HepG2 (cell line): ENCODE results near the gene UBTD1. TPM values are rescaled to one million over a fixed set of nuclear protein-coding genes. Genes with fewer than 3 reads are reported as not detected.
"Not testable (repeated sequence)": the region's sequence is repeated elsewhere in the genome, so short reads cannot be mapped to it uniquely, and the experiment has no call there.

Source experiments
- ATAC-seq: fragments of 200-7000 bp; cut with Tn5 transposase; 3 replicates; pipeline ENCODE4 v1.9.1; 2020; ENCODE audit warnings: mild to moderate bottlenecking, moderate library complexity
- BruUV-seq: library from RNA; stranded (reverse); fragments of 400-500 nt; replicated peaks from 2 replicates; lab custom pipeline; 2021; lab: Mats Ljungman, UMichigan
- CTCF ChIA-PET: fragments of 300-600 bp; formaldehyde crosslinking; extraction: SDS; loops from one replicate; lab custom pipeline; 2021; ENCODE audit warnings: low total read pairs, inconsistent platforms, low intra/inter-chr PET ratio; lab: Yijun Ruan, JAX
- POLR2A ChIA-PET: fragments of 350-600 bp; sonication (Branson Sonifier 250); formaldehyde crosslinking; loops from one replicate; lab custom pipeline; 2020; ENCODE audit warnings: antibody characterized with exemption, inconsistent platforms; lab: Yijun Ruan, JAX
- DNase-seq: peaks from one replicate; pipeline ENCODE4 v3.0.0-alpha.2; 2015; ENCODE audit warnings: low spot score
- FAIRE-seq: peaks from 3 replicates; lab custom pipeline; 2011; peaks lifted over from hg19 to GRCh38; lab: Jason Lieb, UNC
- H2AFZ ChIP-seq: one replicate; pipeline ENCODE4 v1.6.1; 2011; ENCODE audit warnings: low read length, inconsistent platforms
- H3K27ac ChIP-seq: fragments of 300-600 bp; 3 replicates; pipeline ENCODE4 v1.8.0; 2011; ENCODE audit warnings: mixed run types, mild to moderate bottlenecking, mixed read lengths, low read length, inconsistent platforms; ENCODE audit not compliant: insufficient read depth; ENCODE audit errors: extremely low read length
- H3K27me3 ChIP-seq, 2 experiments: fragments of 200-600 bp in 1 of 2; 2 replicates in 1 of 2; 3 replicates in 1 of 2; pipeline versions ENCODE4 v1.6.0 to v1.8.0; 2011; ENCODE audit warnings: low read length in 2 of 2, mild to moderate bottlenecking in 2 of 2, moderate library complexity in 2 of 2, inconsistent platforms in 1 of 2; ENCODE audit not compliant: insufficient read depth in 2 of 2, control insufficient read depth in 1 of 2
- H3K36me3 ChIP-seq, 2 experiments: fragments of 200-600 bp in 1 of 2; replicated peaks in 1 of 2; 2 replicates in 1 of 2; 3 replicates in 1 of 2; pipeline versions ENCODE4 v1.5.1 to v1.8.0; 2011; ENCODE audit warnings: low read length in 2 of 2, inconsistent platforms in 1 of 2; ENCODE audit not compliant: insufficient read depth in 2 of 2, control insufficient read depth in 1 of 2
- H3K4me1 ChIP-seq: 2 replicates; pipeline ENCODE4 v1.5.1; 2012; ENCODE audit warnings: low read length, inconsistent platforms; ENCODE audit not compliant: insufficient read depth
- H3K4me2 ChIP-seq: 2 replicates; pipeline ENCODE4 v1.6.0; 2011; ENCODE audit warnings: low read depth, low read length, inconsistent platforms
- H3K4me3 ChIP-seq, 3 experiments: fragments of 200-600 bp in 1 of 3; sonication (generic), shearing (Covaris generic) in 1 of 3; replicated peaks in 1 of 3; 2 replicates each; pipeline ENCODE4 v1.5.1; 2011 to 2016; ENCODE audit warnings: low read length in 3 of 3, inconsistent platforms in 2 of 3, low read depth in 2 of 3, mild to moderate bottlenecking in 2 of 3, control low read depth in 1 of 3, mixed read lengths in 1 of 3; ENCODE audit not compliant: insufficient read depth in 1 of 3
- H3K79me2 ChIP-seq: one replicate; pipeline ENCODE4 v1.6.1; 2011; ENCODE audit warnings: low read length, inconsistent platforms; ENCODE audit not compliant: insufficient read depth
- H3K9ac ChIP-seq: 2 replicates; pipeline ENCODE4 v1.6.0; 2011; ENCODE audit warnings: mild to moderate bottlenecking, low read depth, low read length, inconsistent platforms; ENCODE audit not compliant: insufficient read depth
- H3K9me3 ChIP-seq: 2 replicates; pipeline ENCODE4 v1.5.1; 2012; ENCODE audit warnings: mild to moderate bottlenecking, low read length
- H4K20me1 ChIP-seq: 2 replicates; pipeline ENCODE4 v1.6.0; 2011; ENCODE audit warnings: inconsistent platforms, mild to moderate bottlenecking, low read length, moderate library complexity; ENCODE audit not compliant: insufficient read depth
- BRD4 ChIP-seq: sonication (generic); formaldehyde crosslinking; IDR thresholded peaks from 2 replicates; pipeline ENCODE4 v1.4.0; 2020; ENCODE audit warnings: missing genetic modification reagents
- CEBPB ChIP-seq: IDR thresholded peaks from 2 replicates; pipeline ENCODE4 v1.6.1; 2011; ENCODE audit warnings: low read depth, low read length, improper control_type of control experiment, borderline replicate concordance
- CEBPG ChIP-seq: IDR thresholded peaks from 2 replicates; pipeline ENCODE4 v1.6.1; 2016
- HDAC1 ChIP-seq: sonication (generic); formaldehyde crosslinking; IDR thresholded peaks from 2 replicates; pipeline ENCODE4 v1.5.1; 2020; ENCODE audit warnings: mild to moderate bottlenecking, missing genetic modification reagents
- HNF4A ChIP-seq: sonication (generic); formaldehyde crosslinking; IDR thresholded peaks from 2 replicates; pipeline ENCODE4 v1.4.0; 2020; ENCODE audit warnings: missing genetic modification reagents
- KAT8 ChIP-seq: IDR thresholded peaks from 2 replicates; pipeline ENCODE4 v1.6.1; 2016; ENCODE audit warnings: missing genetic modification reagents, missing compliant biosample characterization
- KDM2A ChIP-seq: sonication (generic); formaldehyde crosslinking; IDR thresholded peaks from 2 replicates; pipeline ENCODE4 v1.4.0; 2020; ENCODE audit warnings: low read depth, missing genetic modification reagents, borderline replicate concordance
- KMT2A ChIP-seq: sonication (generic); formaldehyde crosslinking; IDR thresholded peaks from 2 replicates; pipeline ENCODE4 v1.4.0; 2020; ENCODE audit warnings: missing genetic modification reagents
- PHF8 ChIP-seq: sonication (generic); formaldehyde crosslinking; IDR thresholded peaks from 2 replicates; pipeline ENCODE4 v1.5.0; 2020; ENCODE audit warnings: missing genetic modification reagents
- PITX1 ChIP-seq: sonication (generic); formaldehyde crosslinking; IDR thresholded peaks from 2 replicates; pipeline ENCODE4 v1.5.1; 2020; ENCODE audit warnings: mild to moderate bottlenecking, missing genetic modification reagents
- RFXAP ChIP-seq: sonication (generic); formaldehyde crosslinking; IDR thresholded peaks from 2 replicates; pipeline ENCODE4 v1.4.0; 2020; ENCODE audit warnings: missing genetic modification reagents, borderline replicate concordance
- SALL1 ChIP-seq: sonication (generic); formaldehyde crosslinking; IDR thresholded peaks from 2 replicates; pipeline ENCODE4 v1.8.0; 2022; ENCODE audit warnings: mild to moderate bottlenecking, missing genetic modification reagents
- SAP130 ChIP-seq: IDR thresholded peaks from 2 replicates; pipeline ENCODE4 v1.6.1; 2016; ENCODE audit warnings: low read depth
- YEATS4 ChIP-seq: sonication (generic); formaldehyde crosslinking; IDR thresholded peaks from 2 replicates; pipeline ENCODE4 v1.4.0; 2020; ENCODE audit warnings: missing genetic modification reagents, borderline replicate concordance
- ZFX ChIP-seq: sonication (generic); formaldehyde crosslinking; IDR thresholded peaks from 2 replicates; pipeline ENCODE4 v1.4.0; 2020; ENCODE audit warnings: mild to moderate bottlenecking, low read depth, missing genetic modification reagents, moderate library complexity
- ZNF232 ChIP-seq: sonication (generic); formaldehyde crosslinking; IDR thresholded peaks from 2 replicates; pipeline ENCODE4 v1.4.0; 2020; ENCODE audit warnings: missing genetic modification reagents, borderline replicate concordance
- ZNF777 ChIP-seq: sonication (generic); formaldehyde crosslinking; IDR thresholded peaks from 2 replicates; pipeline ENCODE4 v1.4.0; 2020; ENCODE audit warnings: missing genetic modification reagents
- WGBS: methylation state at CpG from one replicate; pipeline ENCODE4 v1.1.6; 2017; ENCODE audit warnings: low lambda C conversion rate; 5-methylcytosine and 5-hydroxymethylcytosine counted together
- in situ Hi-C: cut with HindIII; loops from 2 replicates; pipeline ENCODE4 v1.10.0; 2017; ENCODE audit warnings: low pct_unique_long_range_greater_than_20kb; ENCODE audit not compliant: extremely low pct_ligation_motif_present
- intact Hi-C: fragments of 100-400 bp; cut with micrococcal nuclease; formaldehyde crosslinking; loops from one replicate; pipeline ENCODE4 v1.10.0; 2022; ENCODE audit not compliant: unreplicated experiment
- polyA plus RNA-seq, 8 experiments: library from polyadenylated mRNA; depleted of rRNA in 3 of 8; stranded (reverse) in 7 of 8; unstranded in 1 of 8; fragments of >200 nt; fragmentation: Illumina TruSeq in 4 of 8; extraction: Trizol in 4 of 8; gene quantifications; 2 replicates each; pipeline versions ENCODE4 v1.2.1 to v1.2.3, GENCODE V29; 2011 to 2016; ENCODE audit warnings: low read depth in 4 of 8, missing spikeins in 1 of 8, mixed read lengths in 1 of 8; ENCODE audit not compliant: insufficient read depth in 1 of 8
- total RNA-seq, 5 experiments: library from RNA; depleted of rRNA; stranded (reverse); fragments of >200 nt; fragmentation: Illumina TruSeq; extraction: Trizol; gene quantifications; 2 replicates each; pipeline ENCODE4 v1.2.3, GENCODE V29; 2016; ENCODE audit warnings: low read depth in 1 of 5
- TF ChIP-seq, protein P1 (sequence below), 2 experiments: fragments of 450-650 bp in 1 of 2; sonication (generic) in 1 of 2; formaldehyde crosslinking; IDR thresholded peaks; 2 replicates each; pipeline versions ENCODE4 v1.5.0 to v1.8.0; 2020 to 2022; ENCODE audit warnings: mild to moderate bottlenecking in 1 of 2, missing genetic modification reagents in 1 of 2
- TF ChIP-seq, protein P2 (sequence below): sonication (generic); formaldehyde crosslinking; IDR thresholded peaks from 2 replicates; pipeline ENCODE4 v1.4.0; 2020; ENCODE audit warnings: missing genetic modification reagents
- TF ChIP-seq, protein P3 (sequence below): sonication (generic); formaldehyde crosslinking; IDR thresholded peaks from 2 replicates; pipeline ENCODE4 v1.4.0; 2020; ENCODE audit warnings: mild to moderate bottlenecking, missing genetic modification reagents

UBTD1 gene
- total and polyA plus RNA-seq, 2 of the 13 experiments (the other 11 are each of a cell fraction or from before 2014, with no cell fraction given): 7.9 to 10.0 TPM

DNA sequence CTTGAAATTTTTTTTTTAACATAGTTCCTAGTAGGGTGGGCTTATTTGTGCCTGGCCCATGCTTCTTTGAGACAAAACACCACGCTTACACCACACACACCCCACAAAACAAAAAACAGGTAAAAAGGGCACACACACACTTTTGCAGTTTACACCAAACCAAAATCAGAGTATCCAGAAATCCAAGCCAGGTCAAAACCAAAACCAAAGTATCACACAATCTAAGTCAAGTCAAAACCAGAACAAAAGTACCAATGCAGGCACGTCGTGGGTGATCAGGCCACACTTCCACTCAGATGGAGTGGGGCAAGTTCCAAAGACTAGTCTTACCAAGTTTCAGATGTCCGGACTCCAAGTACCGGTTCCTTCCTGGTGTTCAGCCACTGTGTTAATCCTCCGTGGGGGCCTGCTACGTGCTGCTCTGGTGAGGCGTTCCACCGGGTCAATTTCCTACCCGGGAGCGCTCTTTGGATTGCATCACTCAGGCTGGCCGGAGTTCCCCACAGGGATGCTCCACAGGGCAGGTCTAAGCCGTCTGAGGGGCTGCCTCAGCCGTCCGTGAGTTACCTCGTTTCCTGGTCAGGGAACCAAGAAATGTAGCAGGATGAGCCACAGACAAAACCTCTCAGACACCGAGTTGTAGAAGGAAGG lies 62.1 kb downstream of the UBTD1 start:
- WGBS: 19% methylated on average over 12 of the region's 17 CpGs
- H3K9me3 ChIP-seq, POLR2A ChIA-PET, CTCF ChIA-PET, FAIRE-seq, H3K27ac ChIP-seq, H3K79me2 ChIP-seq, H2AFZ ChIP-seq, intact Hi-C loops, in situ Hi-C loops, H3K36me3 ChIP-seq, H4K20me1 ChIP-seq, H3K27me3 ChIP-seq: not testable (repeated sequence)
- peaks cover 15% of the 10 kb centered on the region; the same call in 1 of the 2 replicates for H3K4me1 ChIP-seq
- H3K9ac ChIP-seq: peak overlapping the region; percentile 52; the same call in 1 of the 2 replicates
- BruUV-seq: TSS peak; percentile 88
- H3K4me2 ChIP-seq: peak overlapping the region; percentile 62
- DNase-seq: peak; percentile 27
- peak; percentile 80 for ATAC-seq
- H3K4me3 ChIP-seq: peak overlapping the region; percentile 52 to 66 (median 55); a peak in 5 of 6 replicates
- TF ChIP-seq CEBPG (CRISPR knock-in tag) (peak; percentile 91), SALL1 (CRISPR knock-in tag) (peak; percentile 36; the same call in 1 of the 2 replicates), HDAC1 (CRISPR knock-in tag) (peak; percentile 53), KMT2A (CRISPR knock-in tag) (peak; percentile 45; the same call in 1 of the 2 replicates), PHF8 (peak; percentile 26; the same call in 1 of the 2 replicates), RFXAP (CRISPR knock-in tag) (peak; percentile 30; the same call in 1 of the 2 replicates), BRD4 (CRISPR knock-in tag) (peak; percentile 45; the same call in 1 of the 2 replicates), YEATS4 (peak; percentile 65; the same call in 1 of the 2 replicates), SAP130 (peak; percentile 34; the same call in 1 of the 2 replicates), CEBPB (peak; percentile 93), ZNF777 (CRISPR knock-in tag) (peak; percentile 83), PITX1 (CRISPR knock-in tag) (peak; percentile 69), ZFX (CRISPR knock-in tag) (peak; percentile 44; the same call in 1 of the 2 replicates), KDM2A (CRISPR knock-in tag) (0 out of 2 replicates have a peak, but pooled peaks have one; percentile 19), ZNF232 (CRISPR knock-in tag) (peak; percentile 54; the same call in 1 of the 2 replicates), KAT8 (CRISPR knock-in tag) (0 out of 2 replicates have a peak, but pooled peaks have one; percentile 16), HNF4A (CRISPR knock-in tag) (0 out of 2 replicates have a peak, but pooled peaks have one; percentile 26)
- TF ChIP-seq, protein P1, sequence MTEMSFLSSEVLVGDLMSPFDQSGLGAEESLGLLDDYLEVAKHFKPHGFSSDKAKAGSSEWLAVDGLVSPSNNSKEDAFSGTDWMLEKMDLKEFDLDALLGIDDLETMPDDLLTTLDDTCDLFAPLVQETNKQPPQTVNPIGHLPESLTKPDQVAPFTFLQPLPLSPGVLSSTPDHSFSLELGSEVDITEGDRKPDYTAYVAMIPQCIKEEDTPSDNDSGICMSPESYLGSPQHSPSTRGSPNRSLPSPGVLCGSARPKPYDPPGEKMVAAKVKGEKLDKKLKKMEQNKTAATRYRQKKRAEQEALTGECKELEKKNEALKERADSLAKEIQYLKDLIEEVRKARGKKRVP (CRISPR knock-in tag; IDR thresholded peaks at IDR 0.05): peak in 1 of 2 experiments; percentile 96; a peak in 2 of 4 replicates
- TF ChIP-seq, protein P2, sequence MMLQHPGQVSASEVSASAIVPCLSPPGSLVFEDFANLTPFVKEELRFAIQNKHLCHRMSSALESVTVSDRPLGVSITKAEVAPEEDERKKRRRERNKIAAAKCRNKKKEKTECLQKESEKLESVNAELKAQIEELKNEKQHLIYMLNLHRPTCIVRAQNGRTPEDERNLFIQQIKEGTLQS: peak; percentile 81
- TF ChIP-seq, protein P3, sequence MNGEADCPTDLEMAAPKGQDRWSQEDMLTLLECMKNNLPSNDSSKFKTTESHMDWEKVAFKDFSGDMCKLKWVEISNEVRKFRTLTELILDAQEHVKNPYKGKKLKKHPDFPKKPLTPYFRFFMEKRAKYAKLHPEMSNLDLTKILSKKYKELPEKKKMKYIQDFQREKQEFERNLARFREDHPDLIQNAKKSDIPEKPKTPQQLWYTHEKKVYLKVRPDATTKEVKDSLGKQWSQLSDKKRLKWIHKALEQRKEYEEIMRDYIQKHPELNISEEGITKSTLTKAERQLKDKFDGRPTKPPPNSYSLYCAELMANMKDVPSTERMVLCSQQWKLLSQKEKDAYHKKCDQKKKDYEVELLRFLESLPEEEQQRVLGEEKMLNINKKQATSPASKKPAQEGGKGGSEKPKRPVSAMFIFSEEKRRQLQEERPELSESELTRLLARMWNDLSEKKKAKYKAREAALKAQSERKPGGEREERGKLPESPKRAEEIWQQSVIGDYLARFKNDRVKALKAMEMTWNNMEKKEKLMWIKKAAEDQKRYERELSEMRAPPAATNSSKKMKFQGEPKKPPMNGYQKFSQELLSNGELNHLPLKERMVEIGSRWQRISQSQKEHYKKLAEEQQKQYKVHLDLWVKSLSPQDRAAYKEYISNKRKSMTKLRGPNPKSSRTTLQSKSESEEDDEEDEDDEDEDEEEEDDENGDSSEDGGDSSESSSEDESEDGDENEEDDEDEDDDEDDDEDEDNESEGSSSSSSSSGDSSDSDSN (CRISPR knock-in tag): 0 out of 2 replicates have a peak, but pooled peaks have one; percentile 58
